HL-60 (cell line): Measurements from ENCODE around the gene LYRM2.

Source experiments
- DNase-seq, 2 experiments: peaks; one replicate each; pipeline ENCODE4 v3.0.0-alpha.2; 2010 to 2020; ENCODE audit warnings: low read depth in 1 of 2, low spot score in 1 of 2
- H3K27ac ChIP-seq: fragments of 250-450 bp; sonication (Bioruptor Pico); replicated peaks from 2 replicates; pipeline ENCODE4 v1.5.1; 2020; ENCODE audit warnings: mild to moderate bottlenecking, moderate library complexity
- H3K27me3 ChIP-seq: fragments of 250-450 bp; sonication (Bioruptor Pico); 2 replicates; pipeline ENCODE4 v1.5.1; 2021; ENCODE audit warnings: mild to moderate bottlenecking, moderate library complexity; ENCODE audit not compliant: insufficient read depth, poor library complexity, severe bottlenecking
- H3K4me3 ChIP-seq: replicated peaks from 2 replicates; pipeline ENCODE4 v1.5.1; 2011; ENCODE audit warnings: mild to moderate bottlenecking, control low read depth, low read length; ENCODE audit not compliant: insufficient read depth
- CTCF ChIP-seq: IDR thresholded peaks from one replicate; pipeline ENCODE4 v1.5.1; 2011; ENCODE audit warnings: low read length, control low read depth, inconsistent platforms; ENCODE audit not compliant: insufficient read depth
- GABPA ChIP-seq: IDR thresholded peaks from 2 replicates; pipeline ENCODE4 v1.6.1; 2012; ENCODE audit warnings: low read depth
- POLR2AphosphoS5 ChIP-seq: IDR thresholded peaks from 2 replicates; pipeline ENCODE4 v1.6.1; 2012; ENCODE audit warnings: low read depth
- REST ChIP-seq: IDR thresholded peaks from 2 replicates; pipeline ENCODE4 v1.6.1; 2012; ENCODE audit warnings: low read depth; ENCODE audit not compliant: insufficient replicate concordance
- SPI1 ChIP-seq: IDR thresholded peaks from 2 replicates; pipeline ENCODE4 v1.6.1; 2012; ENCODE audit warnings: low read depth, mild to moderate bottlenecking, borderline replicate concordance
- long read RNA-seq: library from polyadenylated mRNA; unstranded; transcript quantifications from one replicate; pipeline ENCODE4 v2.0.0, GENCODE V29; 2020

LYRM2 gene
- long read RNA-seq, full-length matches to known transcripts = 39 of 62 reads
- long read RNA-seq, partial matches to known transcripts = 9 of 62 reads
- long read RNA-seq, other reads (novel, unspliced or antisense) = 14 of 62 reads

GRCh38 chr6:89638320-89639195 lies at the start of gene LYRM2:
Gene LYRM2, minus strand, starts transcription at chr6:89638747. Its CDS starts 31 bp downstream, at chr6:89638716.
- TF ChIP-seq POLR2AphosphoS5 (peak; percentile 97), REST (no peak), CTCF (no peak), GABPA (no peak), SPI1 (peak; percentile 85)

GRCh38 chr6:89688328-89688727 lies 49.8 kb upstream of the LYRM2 start:
- TF ChIP-seq POLR2AphosphoS5 (no peak), GABPA (no peak), SPI1 (no peak), CTCF (no peak), REST (no peak)
- H3K4me3 ChIP-seq = no peak overlapping the region
- no peak overlapping the region for H3K27ac ChIP-seq
- H3K27me3 ChIP-seq = no peaks in the 10 kb centered on the region
- DNase-seq = no peak

More at GRCh38 chr6:89638320-89639195, at the start of gene LYRM2:
- peak; percentile 71 to 94 for DNase-seq
- no peaks in the 10 kb centered on the region for H3K27me3 ChIP-seq
- H3K27ac ChIP-seq = peak within 1 kb of the TSS; percentile 97
- H3K4me3 ChIP-seq = peak within 1 kb of the TSS; percentile 66

GRCh38 chr6:89685311-89685710 lies 46.8 kb upstream of the LYRM2 start:
- no peak overlapping the region for H3K27ac ChIP-seq
- H3K27me3 ChIP-seq = no peaks in the 10 kb centered on the region
- TF ChIP-seq CTCF (no peak), GABPA (no peak), POLR2AphosphoS5 (no peak), SPI1 (no peak), REST (no peak)
- DNase-seq = no peak
- no peak overlapping the region for H3K4me3 ChIP-seq
